Endothelial cell of umbilical vein (primary cell): Measurements from ENCODE around the gene ZBTB14. TPM values are rescaled to one million over a fixed set of nuclear protein-coding genes. Genes with fewer than 3 reads are reported as not detected.

Experiments used
- BruUV-seq: library from RNA; stranded (reverse); fragments of 400-500 nt; replicated peaks from 2 replicates; lab custom pipeline; 2021; lab: Mats Ljungman, UMichigan
- CTCF ChIA-PET: fragments of 300-600, 350-600 bp; sonication (Branson Sonifier 250); formaldehyde crosslinking; loops from one replicate; lab custom pipeline; 2021; ENCODE audit warnings: antibody characterized with exemption, inconsistent platforms; lab: Charles Lee
- POLR2A ChIA-PET: fragments of 300-600, 350-600 bp; sonication (Branson Sonifier 250); formaldehyde crosslinking; loops from one replicate; lab custom pipeline; 2021; ENCODE audit warnings: antibody characterized with exemption, inconsistent platforms; lab: Charles Lee
- DNase-seq: peaks from one replicate; pipeline ENCODE4 v3.0.0-alpha.2; 2011; ENCODE audit warnings: low read depth, low spot score
- FAIRE-seq: peaks from 2 replicates; lab custom pipeline; 2011; peaks lifted over from hg19 to GRCh38; lab: Jason Lieb, UNC
- H2AFZ ChIP-seq: 2 replicates; pipeline ENCODE4 v1.6.0; 2012; ENCODE audit warnings: low read depth, low read length, control low read depth, inconsistent platforms
- H3K27ac ChIP-seq: 2 replicates; pipeline ENCODE4 v1.5.1; 2011; ENCODE audit warnings: low read depth, mild to moderate bottlenecking, control low read depth, low read length, moderate library complexity; ENCODE audit not compliant: insufficient read depth
- H3K27me3 ChIP-seq, 2 experiments: 2 replicates each; pipeline versions ENCODE4 v1.6.0 to v1.6.1; 2011; ENCODE audit warnings: low read length in 2 of 2, mixed read lengths in 1 of 2; ENCODE audit not compliant: control insufficient read depth in 2 of 2, insufficient read depth in 2 of 2
- H3K36me3 ChIP-seq, 2 experiments: 2 replicates in 1 of 2; 3 replicates in 1 of 2; pipeline ENCODE4 v1.5.1; 2011; ENCODE audit warnings: low read length in 2 of 2, mild to moderate bottlenecking in 1 of 2, moderate library complexity in 1 of 2; ENCODE audit not compliant: control insufficient read depth in 2 of 2, insufficient read depth in 2 of 2; ENCODE audit errors: extremely low read depth in 1 of 2
- H3K4me1 ChIP-seq: 3 replicates; pipeline ENCODE4 v1.5.1; 2011; ENCODE audit warnings: mild to moderate bottlenecking, low read length; ENCODE audit not compliant: control insufficient read depth, insufficient read depth; ENCODE audit errors: extremely low read depth
- H3K4me2 ChIP-seq: 2 replicates; pipeline ENCODE4 v1.6.1; 2011; ENCODE audit warnings: low read length, control low read depth, mixed read lengths; ENCODE audit not compliant: insufficient read depth
- H3K4me3 ChIP-seq, 3 experiments: fragments of 200-600 bp in 1 of 3; sonication (generic), shearing (Covaris generic) in 1 of 3; replicated peaks in 1 of 3; 2 replicates each; pipeline ENCODE4 v1.5.1; 2011 to 2016; ENCODE audit warnings: control low read depth in 3 of 3, low read length in 3 of 3, mild to moderate bottlenecking in 2 of 3, inconsistent platforms in 1 of 3, low read depth in 1 of 3, moderate library complexity in 1 of 3; ENCODE audit not compliant: insufficient read depth in 1 of 3
- H3K79me2 ChIP-seq: 2 replicates; pipeline ENCODE4 v1.6.0; 2012; ENCODE audit warnings: low read length, inconsistent platforms; ENCODE audit not compliant: control insufficient read depth, insufficient read depth
- H3K9ac ChIP-seq: replicated peaks from 2 replicates; pipeline ENCODE3; 2011; ENCODE audit warnings: low read length, control low read depth; ENCODE audit not compliant: insufficient read depth; ENCODE audit errors: extremely low read depth
- H3K9me1 ChIP-seq: replicated peaks from 3 replicates; pipeline ENCODE4 v1.6.0; 2011; ENCODE audit warnings: mild to moderate bottlenecking, low read length; ENCODE audit not compliant: control insufficient read depth, insufficient read depth; ENCODE audit errors: extremely low read depth
- H3K9me3 ChIP-seq: replicated peaks from 2 replicates; pipeline ENCODE4 v1.5.1; 2012; ENCODE audit warnings: low read length, inconsistent platforms; ENCODE audit not compliant: control insufficient read depth, insufficient read depth
- H4K20me1 ChIP-seq: replicated peaks from 2 replicates; pipeline ENCODE3; 2011; ENCODE audit warnings: mild to moderate bottlenecking, low read length; ENCODE audit not compliant: control insufficient read depth, insufficient read depth; ENCODE audit errors: extremely low read depth
- EZH2 ChIP-seq: IDR thresholded peaks from 2 replicates; pipeline ENCODE4 v1.6.1; 2012; ENCODE audit warnings: borderline replicate concordance, low read depth, mild to moderate bottlenecking, moderate library complexity, low read length, inconsistent platforms; ENCODE audit not compliant: severe bottlenecking
- FOS ChIP-seq: IDR thresholded peaks from 2 replicates; pipeline ENCODE4 v1.6.1; 2011; ENCODE audit warnings: mild to moderate bottlenecking, low read length, moderate library complexity, borderline replicate concordance; ENCODE audit not compliant: insufficient read depth
- GATA2 ChIP-seq: IDR thresholded peaks from 2 replicates; pipeline ENCODE4 v1.7.0; 2011; ENCODE audit warnings: low read depth, mild to moderate bottlenecking, moderate library complexity, mixed read lengths, low read length; ENCODE audit not compliant: insufficient read length, insufficient read depth
- JUN ChIP-seq: IDR thresholded peaks from 2 replicates; pipeline ENCODE4 v1.6.1; 2011; ENCODE audit warnings: borderline replicate concordance, low read depth; ENCODE audit not compliant: insufficient read length, insufficient read depth
- MYC ChIP-seq: IDR thresholded peaks from one replicate; pipeline ENCODE4 v1.6.1; 2011; ENCODE audit warnings: mild to moderate bottlenecking, low read depth, low read length
- POLR2A ChIP-seq: IDR thresholded peaks from 2 replicates; pipeline ENCODE4 v1.6.1; 2012; ENCODE audit warnings: low read depth, mild to moderate bottlenecking, control low read depth, low read length
- POLR2AphosphoS5 ChIP-seq: IDR thresholded peaks from 2 replicates; pipeline ENCODE4 v1.6.1; 2012; ENCODE audit warnings: low read depth, mild to moderate bottlenecking, control low read depth, low read length, moderate library complexity; ENCODE audit not compliant: insufficient read depth
- dilution Hi-C: fragments of 300-500 bp; cut with MboI; formaldehyde crosslinking; loops from one replicate; pipeline ENCODE4 v1.15.0; 2019; ENCODE audit warnings: low sequenced_read_pairs; ENCODE audit not compliant: extremely low pct_ligation_motif_present
- intact Hi-C: fragments of 100-400 bp; cut with micrococcal nuclease; formaldehyde crosslinking; loops from one replicate; pipeline ENCODE4 v1.10.0; 2022
- polyA plus RNA-seq, 4 experiments: library from polyadenylated mRNA; depleted of rRNA in 3 of 4; stranded (reverse) in 3 of 4; unstranded in 1 of 4; fragments of >200 nt; gene quantifications; 2 replicates each; pipeline versions ENCODE4 v1.2.1 to v1.2.3, GENCODE V29; 2011 to 2012; ENCODE audit warnings: missing spikeins in 1 of 4
- total RNA-seq: library from RNA; stranded (reverse); gene quantifications from 2 replicates; pipeline ENCODE4 v1.2.3, GENCODE V29; 2021
- TF ChIP-seq, protein P1 (sequence below), 2 donors: IDR thresholded peaks; 1 replicate in 1 of 2; 2 replicates in 1 of 2; pipeline ENCODE4 v1.5.1; 2011; ENCODE audit warnings: low read length in 2 of 2, mild to moderate bottlenecking in 2 of 2, moderate library complexity in 2 of 2, control low read depth in 1 of 2, inconsistent platforms in 1 of 2, low read depth in 1 of 2; ENCODE audit not compliant: insufficient read depth in 1 of 2; ENCODE audit errors: extremely low read depth in 1 of 2
- TF ChIP-seq, protein P2 (sequence below): IDR thresholded peaks from 2 replicates; pipeline ENCODE4 v1.6.1; 2011; ENCODE audit not compliant: insufficient read depth, insufficient read length

Gene ZBTB14
- total and polyA plus RNA-seq, 2 donors (not counting 3 experiments of a cell fraction or from before 2014, with no cell fraction given): 5.5 to 13.7 TPM

- Histone ChIP-seq H3K27ac (no peak overlapping the region), H2AFZ (no peak overlapping the region), H3K4me3 (no peak overlapping the region), H3K9me1 (no peaks in the 10 kb centered on the region), H3K4me1 (no peaks in the 10 kb centered on the region), H3K9me3 (no peaks in the 10 kb centered on the region), H4K20me1 (no peaks in the 10 kb centered on the region), H3K4me2 (no peak overlapping the region), H3K27me3 (no peaks in the 10 kb centered on the region), H3K36me3 (no peaks in the 10 kb centered on the region), H3K9ac (no peak overlapping the region), H3K79me2 (no peaks in the 10 kb centered on the region)
- FAIRE-seq: no peak
- intact Hi-C loops: no loop called here
- ChIA-PET CTCF (no interaction called here), POLR2A (no interaction called here)
- no peak for DNase-seq
- dilution Hi-C loops: no loop called here
- no TSS peak for BruUV-seq
- TF ChIP-seq, protein P1, sequence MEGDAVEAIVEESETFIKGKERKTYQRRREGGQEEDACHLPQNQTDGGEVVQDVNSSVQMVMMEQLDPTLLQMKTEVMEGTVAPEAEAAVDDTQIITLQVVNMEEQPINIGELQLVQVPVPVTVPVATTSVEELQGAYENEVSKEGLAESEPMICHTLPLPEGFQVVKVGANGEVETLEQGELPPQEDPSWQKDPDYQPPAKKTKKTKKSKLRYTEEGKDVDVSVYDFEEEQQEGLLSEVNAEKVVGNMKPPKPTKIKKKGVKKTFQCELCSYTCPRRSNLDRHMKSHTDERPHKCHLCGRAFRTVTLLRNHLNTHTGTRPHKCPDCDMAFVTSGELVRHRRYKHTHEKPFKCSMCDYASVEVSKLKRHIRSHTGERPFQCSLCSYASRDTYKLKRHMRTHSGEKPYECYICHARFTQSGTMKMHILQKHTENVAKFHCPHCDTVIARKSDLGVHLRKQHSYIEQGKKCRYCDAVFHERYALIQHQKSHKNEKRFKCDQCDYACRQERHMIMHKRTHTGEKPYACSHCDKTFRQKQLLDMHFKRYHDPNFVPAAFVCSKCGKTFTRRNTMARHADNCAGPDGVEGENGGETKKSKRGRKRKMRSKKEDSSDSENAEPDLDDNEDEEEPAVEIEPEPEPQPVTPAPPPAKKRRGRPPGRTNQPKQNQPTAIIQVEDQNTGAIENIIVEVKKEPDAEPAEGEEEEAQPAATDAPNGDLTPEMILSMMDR (IDR thresholded peaks at IDR 0.05; ENCODE audit: extremely low read depth in 1 of 2, insufficient read depth in 1 of 2, low read depth in 1 of 2, low read length in 2 of 2): no peak
- no peak for TF ChIP-seq JUN
- no peak for TF ChIP-seq MYC
- TF ChIP-seq POLR2A: no peak
- TF ChIP-seq FOS: no peak
- TF ChIP-seq EZH2: no peak
- TF ChIP-seq, protein P2, sequence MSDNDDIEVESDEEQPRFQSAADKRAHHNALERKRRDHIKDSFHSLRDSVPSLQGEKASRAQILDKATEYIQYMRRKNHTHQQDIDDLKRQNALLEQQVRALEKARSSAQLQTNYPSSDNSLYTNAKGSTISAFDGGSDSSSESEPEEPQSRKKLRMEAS: no peak
- TF ChIP-seq GATA2: no peak
- TF ChIP-seq POLR2AphosphoS5: no peak
Observed at GRCh38 chr18:5318061-5318700, 22.7 kb upstream of the ZBTB14 start.
